HG03103 (cell line): ENCODE results near the gene RUBCNL.
"Not testable (repeated sequence)": the region's sequence is repeated elsewhere in the genome, so short reads cannot be mapped to it uniquely, and the experiment has no call there.

ENCODE experiments used
- ATAC-seq: cut with Tn5 transposase; IDR thresholded peaks from one replicate; pipeline ENCODE4 v1.9.1; 2021; ENCODE audit warnings: low read depth; ENCODE audit not compliant: unreplicated experiment

Gene RUBCNL, protein sequence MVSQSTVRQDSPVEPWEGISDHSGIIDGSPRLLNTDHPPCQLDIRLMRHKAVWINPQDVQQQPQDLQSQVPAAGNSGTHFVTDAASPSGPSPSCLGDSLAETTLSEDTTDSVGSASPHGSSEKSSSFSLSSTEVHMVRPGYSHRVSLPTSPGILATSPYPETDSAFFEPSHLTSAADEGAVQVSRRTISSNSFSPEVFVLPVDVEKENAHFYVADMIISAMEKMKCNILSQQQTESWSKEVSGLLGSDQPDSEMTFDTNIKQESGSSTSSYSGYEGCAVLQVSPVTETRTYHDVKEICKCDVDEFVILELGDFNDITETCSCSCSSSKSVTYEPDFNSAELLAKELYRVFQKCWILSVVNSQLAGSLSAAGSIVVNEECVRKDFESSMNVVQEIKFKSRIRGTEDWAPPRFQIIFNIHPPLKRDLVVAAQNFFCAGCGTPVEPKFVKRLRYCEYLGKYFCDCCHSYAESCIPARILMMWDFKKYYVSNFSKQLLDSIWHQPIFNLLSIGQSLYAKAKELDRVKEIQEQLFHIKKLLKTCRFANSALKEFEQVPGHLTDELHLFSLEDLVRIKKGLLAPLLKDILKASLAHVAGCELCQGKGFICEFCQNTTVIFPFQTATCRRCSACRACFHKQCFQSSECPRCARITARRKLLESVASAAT

DNA sequence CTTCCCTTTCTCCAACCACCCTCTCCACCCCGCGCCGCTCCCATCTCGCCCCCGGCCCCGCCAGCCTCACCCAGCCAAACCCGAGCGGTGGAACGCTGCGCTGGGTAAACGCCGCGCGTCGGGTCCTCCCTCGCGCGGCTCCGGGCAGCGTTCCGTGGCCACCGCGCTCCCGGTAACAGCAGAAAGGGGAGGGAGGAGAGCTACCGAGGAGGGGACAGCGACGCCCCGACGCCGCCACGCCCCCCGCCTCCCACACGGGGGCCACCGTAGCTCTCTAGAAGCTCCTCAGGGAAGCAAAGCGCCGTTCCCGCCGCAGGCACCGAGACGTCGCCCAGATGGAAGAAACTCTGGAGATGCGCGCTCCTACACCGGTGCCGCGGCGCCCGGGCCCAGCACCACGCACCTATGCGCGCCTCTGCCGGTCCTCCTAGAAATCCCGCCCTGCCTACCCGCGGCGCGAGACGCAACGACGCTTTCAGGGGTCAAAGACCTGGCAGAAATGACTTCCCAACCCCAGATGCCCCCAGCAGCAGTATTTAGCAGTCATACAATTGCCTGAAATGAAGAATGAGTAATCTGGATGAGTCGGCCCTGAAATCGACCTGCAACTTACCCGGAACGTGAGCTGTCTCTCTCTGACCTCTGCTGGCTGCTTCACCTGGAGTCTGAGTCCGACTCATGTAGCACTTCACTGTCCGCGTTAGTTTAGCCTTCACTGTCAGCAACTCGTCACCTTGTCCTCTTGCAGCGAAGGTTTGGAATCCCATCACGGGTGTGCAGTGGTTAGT is at the start of gene RUBCNL:
Gene RUBCNL (minus strand): TSS at position 189 of the 788 bp plus-strand sequence. CDS start 14,777 bp downstream, outside the sequence.
- no peak for ATAC-seq

DNA sequence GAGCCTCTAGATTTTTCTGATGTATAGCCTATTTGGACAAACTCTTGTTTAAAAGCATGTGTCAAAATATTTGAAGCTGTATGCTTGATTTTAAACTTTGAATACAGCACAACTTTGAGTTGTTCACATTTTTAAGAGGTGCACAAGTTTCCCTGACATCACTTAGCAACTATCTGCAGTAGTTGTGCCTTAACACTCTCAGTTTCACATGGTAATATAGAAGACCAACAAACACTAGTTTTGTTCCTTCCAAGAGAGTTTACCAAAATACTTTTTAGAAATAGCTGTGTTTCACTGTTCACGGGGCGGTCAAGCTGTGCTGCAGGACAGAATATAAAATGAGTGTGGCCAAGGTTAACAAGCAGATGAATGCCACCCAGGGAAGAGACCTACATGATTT is 42.5 kb upstream of the RUBCNL start:
- not testable (repeated sequence) for ATAC-seq

DNA sequence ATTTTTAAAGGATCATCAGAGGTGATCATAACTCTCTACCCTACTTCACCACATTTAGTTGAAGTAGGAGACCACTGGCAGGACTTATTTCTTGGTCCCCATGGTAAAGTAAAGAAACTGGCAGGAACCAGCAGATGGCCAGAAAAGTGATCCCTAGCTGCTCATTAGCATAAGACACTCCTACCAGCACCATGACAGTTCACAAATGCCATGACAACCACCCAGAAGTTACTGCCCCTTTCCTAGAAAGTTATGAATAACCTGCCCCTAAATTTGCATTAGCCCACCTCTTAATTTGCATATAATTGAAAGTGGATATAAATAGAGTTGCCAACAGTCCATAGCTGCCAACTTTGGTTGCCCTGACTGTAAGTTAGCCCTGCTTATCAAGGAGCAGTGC is 18.4 kb upstream of the RUBCNL start:
- ATAC-seq: no peak

GRCh38 chr13:46404733-46405100 is 17.7 kb upstream of the RUBCNL start:
- ATAC-seq: no peak

DNA sequence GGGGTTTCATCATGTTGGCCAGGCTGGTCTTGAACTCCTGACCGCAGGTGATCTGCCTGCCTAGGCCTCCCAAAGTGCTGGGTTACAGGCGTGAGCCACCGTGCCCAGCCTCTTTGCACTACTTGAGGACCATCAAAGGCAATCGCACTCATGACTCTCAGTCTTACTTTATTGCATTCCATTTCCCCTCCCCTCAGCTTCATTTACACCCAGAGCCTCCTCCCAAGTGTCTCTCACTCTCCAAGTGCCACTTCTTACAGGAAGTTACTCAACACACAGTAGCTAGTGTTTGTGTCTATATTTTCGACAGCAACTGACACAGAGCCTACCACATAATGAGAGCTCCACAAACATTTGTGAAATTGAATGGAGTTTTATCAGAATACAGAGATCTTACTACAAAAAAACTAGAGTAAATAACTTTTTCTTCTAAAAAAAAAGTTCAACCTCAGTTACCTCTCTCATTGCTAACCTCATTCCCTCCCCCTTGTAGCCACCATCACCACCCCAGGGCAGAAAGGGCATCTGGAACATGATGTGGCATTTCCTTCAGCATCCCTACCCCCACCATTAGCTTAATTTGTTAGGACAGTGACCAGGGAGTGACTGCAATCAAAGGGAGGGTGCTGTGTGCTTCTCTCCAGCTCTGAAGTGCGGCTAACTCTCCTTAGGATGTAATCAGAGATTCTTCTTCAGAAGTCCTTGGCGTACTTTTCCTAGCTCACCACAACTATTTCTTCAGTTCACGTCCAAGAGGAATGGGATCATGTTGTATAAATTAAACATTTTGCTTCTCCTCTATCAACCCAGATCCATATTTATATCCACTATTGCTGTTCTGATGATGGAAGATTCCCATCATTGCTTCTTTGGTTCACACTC is 17.0 kb upstream of the RUBCNL start:
- no peak for ATAC-seq

GRCh38 chr13:46402178-46402577 is 15.1 kb upstream of the RUBCNL start:
- no peak for ATAC-seq

DNA sequence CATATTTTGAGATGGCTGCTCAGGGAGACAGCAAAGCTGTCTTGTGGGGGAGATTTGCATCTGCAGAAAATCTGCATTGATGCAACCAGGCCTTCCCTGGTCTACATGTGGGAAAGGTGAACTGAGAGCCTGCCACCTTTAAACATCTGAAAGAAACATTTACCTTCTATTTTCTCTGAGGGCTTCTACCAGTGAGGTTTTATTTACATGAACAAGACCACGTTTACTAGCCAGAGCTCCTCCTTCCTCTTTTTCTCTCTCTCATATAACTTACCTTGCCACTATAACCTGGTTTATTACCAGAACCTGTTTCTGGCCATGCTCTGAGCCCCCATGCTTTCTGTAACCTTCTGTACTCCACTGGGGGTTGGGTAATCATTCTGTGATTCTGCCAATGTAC is 14.4 kb upstream of the RUBCNL start:
- peak; percentile 61 for ATAC-seq

- no peak for ATAC-seq
Measured at GRCh38 chr13:46396341-46396740, 9.3 kb upstream of the RUBCNL start.

- peak; percentile 44 for ATAC-seq
Measured at GRCh38 chr13:46392967-46393366, 5.9 kb upstream of the RUBCNL start.

DNA sequence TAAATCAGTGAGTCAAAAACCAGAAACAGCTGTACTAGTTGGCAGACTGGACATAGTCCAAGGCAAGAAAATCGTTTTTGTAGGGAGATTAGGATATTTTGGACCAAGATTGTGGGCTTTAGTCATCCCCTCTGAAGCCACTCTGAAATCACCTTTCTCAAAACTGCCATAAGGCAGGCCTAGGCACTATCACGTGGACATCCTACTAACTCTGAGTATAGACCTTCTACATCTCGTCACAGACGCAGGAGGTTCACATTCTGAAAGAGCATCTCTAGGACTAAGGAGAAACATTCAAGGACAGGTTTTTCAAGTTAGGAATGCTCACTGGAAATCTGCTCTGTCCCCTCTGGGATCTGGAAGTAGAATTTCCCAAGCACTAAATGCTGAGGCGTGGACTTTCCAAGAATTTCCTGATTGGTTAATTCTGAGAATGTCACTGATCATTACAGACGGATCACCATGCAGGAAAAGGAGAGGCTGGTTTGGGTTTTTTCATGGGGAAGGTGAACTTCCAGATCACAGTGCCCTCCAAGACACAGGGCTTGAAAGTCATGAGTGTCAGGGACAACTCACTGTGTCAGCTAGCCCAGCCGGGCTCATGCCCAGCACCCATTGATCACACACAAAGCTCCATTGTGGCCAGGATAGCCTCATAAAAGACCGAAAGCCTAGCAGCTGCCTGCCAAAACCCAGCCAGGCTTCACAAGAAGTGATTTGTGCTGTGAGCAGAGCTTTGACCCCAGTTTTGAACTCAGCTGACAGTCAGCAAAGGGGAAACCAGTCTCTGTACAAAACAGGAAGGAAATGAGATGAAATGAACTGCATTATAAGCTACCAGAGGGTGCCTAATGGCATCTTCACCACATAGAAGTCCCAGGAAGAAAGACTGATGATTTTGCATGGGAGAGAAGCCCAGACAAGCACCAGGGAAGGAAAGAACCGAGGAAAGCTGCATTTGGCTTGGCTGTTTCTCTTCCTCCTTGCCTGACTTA is 2.7 kb upstream of the RUBCNL start:
- ATAC-seq: peak; percentile 49

DNA sequence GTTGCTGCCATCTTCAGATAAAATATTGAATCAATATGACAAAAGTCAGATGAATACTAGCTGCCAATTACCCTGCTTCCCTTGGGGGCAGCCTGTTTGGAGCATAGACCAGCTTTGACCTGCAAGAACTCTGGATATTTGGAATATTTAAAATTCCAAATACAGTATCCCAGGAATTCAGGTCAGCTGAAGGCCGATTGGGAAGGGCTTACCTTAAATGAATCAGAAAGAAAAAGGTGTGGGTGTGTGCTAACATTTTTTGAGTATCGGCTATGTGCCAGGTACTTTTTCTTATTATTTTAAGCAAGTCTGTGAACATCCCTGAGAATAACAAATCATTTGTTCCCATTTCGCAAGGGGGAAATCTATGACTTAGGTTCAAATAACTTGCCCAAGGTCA is 1.8 kb upstream of the RUBCNL start:
- ATAC-seq: no peak

- ATAC-seq: no peak
Measured at GRCh38 chr13:46388308-46388707, 1.3 kb upstream of the RUBCNL start.

DNA sequence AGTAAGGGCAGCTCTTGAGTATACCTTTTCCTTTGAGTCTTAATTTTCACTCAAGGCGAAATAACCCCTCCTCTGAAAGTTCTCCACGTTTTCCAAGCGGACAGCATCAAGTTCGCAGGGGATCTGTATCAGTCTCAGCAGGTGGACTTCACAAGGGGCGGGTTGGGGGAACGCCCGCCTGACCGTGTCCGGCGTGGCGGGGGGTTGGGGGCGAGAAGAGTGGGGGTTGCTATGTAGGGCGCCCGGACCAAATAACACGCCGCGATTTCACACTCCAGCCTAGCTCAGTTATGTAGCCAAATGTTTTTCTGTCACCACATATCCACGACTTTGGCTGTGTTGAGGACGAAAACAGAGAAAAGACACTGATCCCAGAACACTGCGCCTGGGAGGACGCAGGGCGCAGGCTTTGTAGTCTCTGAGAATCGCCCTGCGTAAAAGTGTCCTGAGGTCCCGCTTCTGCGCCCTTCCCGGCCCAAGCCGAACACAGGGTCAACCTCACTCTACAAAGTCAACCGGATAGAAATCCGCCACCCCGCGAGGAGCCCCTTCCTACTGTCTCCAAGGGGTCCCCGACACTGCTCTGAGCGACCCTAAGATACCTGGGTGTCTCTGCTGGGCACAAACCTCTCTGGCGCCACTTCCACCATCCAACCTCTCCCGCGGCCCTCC is 524 bp downstream of the RUBCNL start:
- ATAC-seq: no peak

GRCh38 chr13:46385946-46386345 is 1.1 kb downstream of the RUBCNL start:
- ATAC-seq: no peak

DNA sequence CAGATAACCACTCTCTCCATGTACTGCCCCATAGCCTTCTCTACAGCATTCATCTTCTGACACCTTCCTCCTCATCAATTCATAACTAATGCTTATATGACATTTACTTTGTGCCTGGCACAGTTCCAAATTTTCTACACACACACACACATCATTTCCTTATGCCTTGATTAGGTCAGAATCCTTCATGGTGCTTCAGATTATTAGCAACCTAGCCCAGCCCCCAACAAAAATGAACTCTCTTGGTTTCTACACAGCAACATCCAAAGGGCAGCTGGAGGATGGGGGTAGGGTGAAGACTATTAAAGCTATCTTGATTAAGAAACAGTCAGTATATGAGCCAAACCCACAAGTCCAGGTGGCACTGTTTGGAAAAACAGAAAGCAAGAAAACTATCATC is 3.7 kb downstream of the RUBCNL start:
- no peak for ATAC-seq

DNA sequence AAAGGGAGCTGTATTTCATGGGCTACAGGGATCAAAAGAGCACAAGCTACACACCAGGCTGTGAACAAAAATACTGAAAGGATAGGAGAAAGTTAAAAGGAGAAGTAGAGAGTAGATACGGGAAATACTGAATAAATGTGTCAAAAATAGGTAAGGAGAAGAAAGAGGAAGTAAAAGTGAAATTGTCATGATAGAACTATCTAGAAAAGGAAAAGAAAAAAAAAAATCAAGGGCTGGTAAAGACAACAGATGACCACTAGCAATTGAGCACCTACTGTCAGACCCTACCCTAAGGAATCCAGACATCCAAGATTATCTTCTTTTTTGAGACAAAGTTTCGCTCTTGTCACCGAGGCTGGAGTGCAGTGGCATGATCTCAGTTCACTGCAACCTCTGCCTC is 4.8 kb downstream of the RUBCNL start:
- no peak for ATAC-seq

DNA sequence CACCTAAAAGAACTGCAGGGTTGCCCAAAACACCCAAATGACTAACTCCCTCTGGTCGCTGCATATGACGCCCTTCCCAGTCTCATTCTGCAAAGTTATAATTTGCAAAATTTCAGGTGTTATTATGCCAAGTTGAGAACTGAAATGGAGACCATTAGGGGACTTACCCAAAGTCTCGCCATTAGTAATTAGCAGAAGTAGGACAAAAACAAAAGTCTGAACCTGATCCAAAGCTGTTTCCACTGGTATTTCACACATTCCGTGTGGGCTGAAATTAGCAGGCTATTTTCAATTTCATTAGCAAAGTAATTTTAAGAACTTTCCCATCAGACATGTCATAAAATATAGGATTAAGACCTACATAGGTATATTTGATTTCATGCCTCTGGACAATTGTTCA is 6.8 kb downstream of the RUBCNL start:
- ATAC-seq: no peak

DNA sequence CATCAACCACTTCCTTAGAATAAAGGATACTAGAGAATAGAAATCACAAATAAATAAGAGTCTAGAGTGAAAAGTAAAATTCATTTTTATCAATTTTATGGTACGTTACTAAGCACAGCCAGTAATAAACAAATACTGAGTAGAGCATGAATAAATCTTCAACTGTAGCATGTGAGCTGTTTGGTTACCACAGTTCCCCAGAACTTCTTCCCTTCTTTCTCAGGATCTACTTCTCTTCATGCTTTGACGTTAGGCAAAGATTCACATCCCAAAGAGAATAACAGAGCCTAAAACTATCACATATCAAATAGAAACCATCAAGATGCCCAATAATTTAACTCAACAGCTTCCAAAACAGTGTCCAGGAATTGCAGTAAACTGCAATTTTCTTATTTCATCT is 7.4 kb downstream of the RUBCNL start:
- no peak for ATAC-seq

GRCh38 chr13:46378411-46378810 is 8.6 kb downstream of the RUBCNL start:
- no peak for ATAC-seq
